Right renal cortex interstitium (tissue), 3 donors: ENCODE results near the gene ETNK1. TPM values are rescaled to one million over a fixed set of nuclear protein-coding genes. Genes with fewer than 3 reads are reported as not detected.
"Not testable (repeated sequence)": the region's sequence is repeated elsewhere in the genome, so short reads cannot be mapped to it uniquely, and the experiment has no call there.

Source experiments
- DNase-seq, 3 donors: peaks; one replicate each; pipeline ENCODE4 v3.0.0-alpha.2; 2013; ENCODE audit warnings: low read depth in 3 of 3, low spot score in 2 of 3
- polyA plus RNA-seq, 3 donors: library from polyadenylated mRNA; unstranded; fragments of 120-200 nt; gene quantifications; one replicate each; pipeline ENCODE4 v1.2.1, GENCODE V29; 2013; ENCODE audit not compliant: insufficient read length in 3 of 3

ETNK1 gene
- polyA plus RNA-seq: 10 to 100 TPM; 65.6 to 73.2 (median 72.5) TPM

GRCh38 chr12:22624870-22625761 lies at the start of gene ETNK1:
Gene ETNK1 (plus strand): TSS chr12:22625171. CDS start chr12:22625431, 260 bp downstream.
- DNase-seq: peak; percentile 84 to 87 (median 87)

- DNase-seq: no peak
These were observed 48.9 kb upstream of the ETNK1 start for GRCh38 chr12:22576065-22576464.

GRCh38 chr12:22576473-22576872 lies 48.5 kb upstream of the ETNK1 start:
- DNase-seq: no peak

- DNase-seq: no peak
These were observed 47.3 kb upstream of the ETNK1 start for GRCh38 chr12:22577667-22578066.

GRCh38 chr12:22578328-22578727 lies 46.6 kb upstream of the ETNK1 start:
- no peak for DNase-seq

GRCh38 chr12:22588817-22589216 lies 36.2 kb upstream of the ETNK1 start:
- DNase-seq: no peak

GRCh38 chr12:22593864-22594263 lies 31.1 kb upstream of the ETNK1 start:
- no peak for DNase-seq

GRCh38 chr12:22597539-22597938 lies 27.4 kb upstream of the ETNK1 start:
- DNase-seq: not testable (repeated sequence)

- no peak for DNase-seq
These were observed 26.7 kb upstream of the ETNK1 start for GRCh38 chr12:22598141-22598762.

GRCh38 chr12:22598763-22599161 lies 26.2 kb upstream of the ETNK1 start:
- no peak for DNase-seq

GRCh38 chr12:22600181-22600580 lies 24.8 kb upstream of the ETNK1 start:
- DNase-seq: no peak

GRCh38 chr12:22609501-22609900 lies 15.5 kb upstream of the ETNK1 start:
- no peak for DNase-seq

GRCh38 chr12:22610131-22610530 lies 14.8 kb upstream of the ETNK1 start:
- no peak for DNase-seq

- not testable (repeated sequence) for DNase-seq
These were observed 12.1 kb upstream of the ETNK1 start for GRCh38 chr12:22612822-22613221.

GRCh38 chr12:22615963-22616501 lies 8.9 kb upstream of the ETNK1 start:
- DNase-seq: no peak

- no peak for DNase-seq
These were observed 7.3 kb upstream of the ETNK1 start for GRCh38 chr12:22617630-22618029.

- DNase-seq: no peak
These were observed 462 bp upstream of the ETNK1 start for GRCh38 chr12:22624548-22624869.

- DNase-seq: peak in 2 of 3 donors; percentile 55 to 60
These were observed 857 bp downstream of the ETNK1 start for GRCh38 chr12:22625762-22626294.

- no peak for DNase-seq
These were observed 1.4 kb downstream of the ETNK1 start for GRCh38 chr12:22626406-22626805.

GRCh38 chr12:22627371-22627770 lies 2.4 kb downstream of the ETNK1 start:
- no peak for DNase-seq

- no peak for DNase-seq
These were observed 3.3 kb downstream of the ETNK1 start for GRCh38 chr12:22628228-22628627.
